H1 (cell line): Measurements from ENCODE around the gene IL17REL. TPM values are rescaled to one million over a fixed set of nuclear protein-coding genes. Genes with fewer than 3 reads are reported as not detected.

ENCODE experiments used
- CTCF ChIA-PET: fragments of 300-600 bp; sonication (Branson Sonifier 250); formaldehyde crosslinking; loops from one replicate; lab custom pipeline; 2021; ENCODE audit not compliant: partially characterized antibody; lab: Charles Lee
- POLR2A ChIA-PET: fragments of 300-600 bp; sonication (Branson Sonifier 250); formaldehyde crosslinking; loops from one replicate; lab custom pipeline; 2021; ENCODE audit warnings: inconsistent platforms; ENCODE audit not compliant: partially characterized antibody; lab: Charles Lee
- DNase-seq, 2 experiments: peaks; one replicate each; pipeline versions ENCODE4 v3.0.0 to v3.0.0-alpha.2; 2010 to 2022; ENCODE audit warnings: low spot score in 2 of 2, low read depth in 1 of 2, mixed read lengths in 1 of 2
- FAIRE-seq: peaks from 2 replicates; lab custom pipeline; 2011; peaks lifted over from hg19 to GRCh38; lab: Jason Lieb, UNC
- H2AFZ ChIP-seq: 2 replicates; pipeline ENCODE4 v1.8.1; 2012; ENCODE audit warnings: low read length, inconsistent platforms
- H2AK5ac ChIP-seq: 2 replicates; pipeline ENCODE4 v1.6.1; 2013; ENCODE audit warnings: low read depth, low read length
- H2BK120ac ChIP-seq: replicated peaks from 2 replicates; pipeline ENCODE3; 2013; ENCODE audit warnings: low read depth, low read length, inconsistent platforms
- H2BK12ac ChIP-seq: 2 replicates; pipeline ENCODE4 v1.6.1; 2013; ENCODE audit warnings: low read depth, low read length
- H2BK15ac ChIP-seq: 2 replicates; pipeline ENCODE4 v1.6.1; 2013; ENCODE audit warnings: low read length
- H2BK20ac ChIP-seq: 2 replicates; pipeline ENCODE4 v1.6.1; 2013; ENCODE audit warnings: low read length
- H2BK5ac ChIP-seq: 2 replicates; pipeline ENCODE4 v1.6.1; 2013; ENCODE audit warnings: low read depth, low read length
- H3K14ac ChIP-seq: 2 replicates; pipeline ENCODE4 v1.6.1; 2013; ENCODE audit warnings: inconsistent platforms; ENCODE audit not compliant: insufficient read length
- H3K18ac ChIP-seq: 2 replicates; pipeline ENCODE4 v1.6.1; 2013; ENCODE audit warnings: low read length; ENCODE audit errors: extremely low read depth
- H3K23ac ChIP-seq: 2 replicates; pipeline ENCODE4 v1.6.1; 2013; ENCODE audit warnings: inconsistent platforms; ENCODE audit not compliant: insufficient read length
- H3K23me2 ChIP-seq: 2 replicates; pipeline ENCODE4 v1.6.1; 2013; ENCODE audit warnings: low read depth, low read length
- H3K27ac ChIP-seq: 2 replicates; pipeline ENCODE4 v1.6.1; 2011; ENCODE audit warnings: low read depth, low read length, inconsistent platforms
- H3K27me3 ChIP-seq, 4 experiments: replicated peaks in 1 of 4; 1 replicate in 1 of 4; 2 replicates in 3 of 4; pipeline versions ENCODE4 v1.6.1 to v1.8.1; 2011 to 2013; ENCODE audit warnings: low read length in 3 of 4, mild to moderate bottlenecking in 3 of 4, inconsistent platforms in 2 of 4, mixed read lengths in 2 of 4, moderate library complexity in 1 of 4; ENCODE audit not compliant: control insufficient read depth in 3 of 4, insufficient read depth in 3 of 4; ENCODE audit errors: extremely low read depth in 1 of 4
- H3K36me3 ChIP-seq, 4 experiments: 2 replicates each; pipeline versions ENCODE4 v1.6.1 to v1.8.1; 2011 to 2013; ENCODE audit warnings: mild to moderate bottlenecking in 4 of 4, low read length in 3 of 4, moderate library complexity in 2 of 4, control low read depth in 1 of 4, inconsistent platforms in 1 of 4; ENCODE audit not compliant: insufficient read depth in 4 of 4, control insufficient read depth in 2 of 4
- H3K4ac ChIP-seq: replicated peaks from 2 replicates; pipeline ENCODE3; 2013; ENCODE audit warnings: low read length, low read depth, mixed read lengths, inconsistent platforms; ENCODE audit not compliant: insufficient read length
- H3K4me1 ChIP-seq, 4 experiments: replicated peaks in 1 of 4; 1 replicate in 1 of 4; 2 replicates in 3 of 4; pipeline versions ENCODE4 v1.6.1 to v1.8.1; 2011 to 2013; ENCODE audit warnings: low read length in 3 of 4, inconsistent platforms in 2 of 4, mixed read lengths in 1 of 4; ENCODE audit not compliant: insufficient read depth in 4 of 4, control insufficient read depth in 3 of 4
- H3K4me2 ChIP-seq, 2 experiments: 2 replicates each; pipeline versions ENCODE4 v1.6.1 to v1.8.1; 2011 to 2013; ENCODE audit warnings: low read depth in 2 of 2, low read length in 2 of 2, control low read depth in 1 of 2, inconsistent platforms in 1 of 2, mild to moderate bottlenecking in 1 of 2; ENCODE audit not compliant: insufficient read depth in 1 of 2
- H3K4me3 ChIP-seq, 4 experiments: fragments of 200-600, 300-600 bp in 1 of 4; sonication (generic), shearing (Covaris generic), sonication (Bioruptor Twin) in 1 of 4; 2 replicates each; pipeline versions ENCODE4 v1.5.1 to v1.8.1; 2011 to 2016; ENCODE audit warnings: low read length in 4 of 4, low read depth in 3 of 4, control low read depth in 2 of 4, inconsistent platforms in 2 of 4, mild to moderate bottlenecking in 2 of 4, mixed read lengths in 1 of 4, moderate library complexity in 1 of 4; ENCODE audit not compliant: insufficient read depth in 2 of 4; ENCODE audit errors: extremely low read depth in 1 of 4
- H3K56ac ChIP-seq: replicated peaks from 2 replicates; pipeline ENCODE3; 2013; ENCODE audit warnings: low read depth, mild to moderate bottlenecking, mixed read lengths, low read length, inconsistent platforms; ENCODE audit not compliant: insufficient read length
- H3K79me1 ChIP-seq: 2 replicates; pipeline ENCODE4 v1.6.1; 2013; ENCODE audit warnings: low read depth, low read length, control low read depth
- H3K79me2 ChIP-seq, 2 experiments: 2 replicates each; pipeline versions ENCODE4 v1.6.1 to v1.8.1; 2012 to 2013; ENCODE audit warnings: low read length in 2 of 2, mild to moderate bottlenecking in 2 of 2, inconsistent platforms in 1 of 2; ENCODE audit not compliant: insufficient read depth in 2 of 2, control insufficient read depth in 1 of 2
- H3K9ac ChIP-seq, 4 experiments: replicated peaks in 1 of 4; 1 replicate in 1 of 4; 2 replicates in 3 of 4; pipeline versions ENCODE4 v1.6.1 to v1.8.1; 2011 to 2013; ENCODE audit warnings: low read depth in 3 of 4, low read length in 3 of 4, control low read depth in 2 of 4, mild to moderate bottlenecking in 2 of 4, moderate library complexity in 2 of 4, inconsistent platforms in 1 of 4; ENCODE audit errors: extremely low read depth in 1 of 4
- H3K9me3 ChIP-seq, 2 experiments: 2 replicates each; pipeline versions ENCODE4 v1.6.1 to v1.8.1; 2012 to 2013; ENCODE audit warnings: mild to moderate bottlenecking in 2 of 2, moderate library complexity in 2 of 2, control low read depth in 1 of 2, inconsistent platforms in 1 of 2, low read depth in 1 of 2, low read length in 1 of 2, mixed read lengths in 1 of 2; ENCODE audit not compliant: insufficient read depth in 2 of 2
- H4K20me1 ChIP-seq, 2 experiments: replicated peaks in 1 of 2; 2 replicates each; pipeline versions ENCODE3 to v1.8.1; 2011 to 2013; ENCODE audit warnings: inconsistent platforms in 2 of 2, low read length in 2 of 2, mild to moderate bottlenecking in 1 of 2; ENCODE audit not compliant: insufficient read depth in 2 of 2, control insufficient read depth in 1 of 2
- H4K5ac ChIP-seq: 2 replicates; pipeline ENCODE4 v1.6.1; 2013; ENCODE audit warnings: low read length, low read depth, mixed read lengths, inconsistent platforms; ENCODE audit not compliant: insufficient read length
- H4K8ac ChIP-seq: 2 replicates; pipeline ENCODE4 v1.8.0; 2013; ENCODE audit warnings: mild to moderate bottlenecking, moderate library complexity, low read length, inconsistent platforms; ENCODE audit not compliant: insufficient read depth; ENCODE audit errors: extremely low read depth
- H4K91ac ChIP-seq: replicated peaks from 2 replicates; pipeline ENCODE3; 2013; ENCODE audit warnings: low read length, mixed read lengths, inconsistent platforms; ENCODE audit not compliant: insufficient read length
- ASH2L ChIP-seq: fragments of 200-600, 300-600 bp; sonication (generic); IDR thresholded peaks from one replicate; pipeline ENCODE4 v1.7.1; 2017; ENCODE audit warnings: low read length
- BCL11A ChIP-seq, 2 experiments: IDR thresholded peaks; one replicate each; pipeline ENCODE4 v1.6.1; 2011; ENCODE audit warnings: low read depth in 2 of 2, low read length in 2 of 2, mild to moderate bottlenecking in 2 of 2
- BRCA1 ChIP-seq: IDR thresholded peaks from 2 replicates; pipeline ENCODE4 v1.6.1; 2012; ENCODE audit warnings: low read depth, low read length, improper control_type of control experiment
- KDM4A ChIP-seq: IDR thresholded peaks from one replicate; pipeline ENCODE4 v1.7.1; 2012; ENCODE audit warnings: low read depth, mild to moderate bottlenecking, moderate library complexity, low read length, inconsistent platforms; ENCODE audit not compliant: severe bottlenecking
- TBP ChIP-seq: IDR thresholded peaks from 2 replicates; pipeline ENCODE4 v1.6.1; 2011; ENCODE audit warnings: low read depth, low read length, improper control_type of control experiment
- WGBS, 2 experiments: shearing (Covaris generic) in 1 of 2; methylation state at CpG; one replicate each; pipeline versions ENCODE4 v1.1.6 to v1.1.7; 2013 to 2015; ENCODE audit warnings: low lambda C conversion rate in 2 of 2, mixed read lengths in 2 of 2, inconsistent platforms in 1 of 2, low coverage in 1 of 2, missing lambda C conversion rate in 1 of 2; ENCODE audit not compliant: insufficient replicate concordance in 2 of 2, insufficient coverage in 1 of 2, insufficient read length in 1 of 2; ENCODE audit errors: extremely low coverage in 1 of 2, missing lambda C conversion rate in 1 of 2; 5-methylcytosine and 5-hydroxymethylcytosine counted together
- polyA plus RNA-seq, 7 experiments: library from polyadenylated mRNA; depleted of rRNA in 3 of 7; stranded (reverse) in 5 of 7; unstranded in 2 of 7; fragments of >200 nt in 5 of 7; fragments of 200-250 nt in 2 of 7; gene quantifications; 1 replicate in 5 of 7; 2 replicates in 1 of 7; 4 replicates in 1 of 7; pipeline versions ENCODE4 v1.2.1 to v1.2.3, GENCODE V29; 2011 to 2013; ENCODE audit warnings: missing spikeins in 2 of 7, mixed read lengths in 2 of 7
- total RNA-seq: library from RNA; stranded (reverse); fragmentation: NEBNext Ultra II Directional; extraction: Animal tissue kit (Norgen Biotek cat#: 25700); gene quantifications from 2 replicates; pipeline ENCODE4 v1.2.1, GENCODE V29; 2021
- TF ChIP-seq, protein P1 (sequence below), 3 experiments: IDR thresholded peaks; 1 replicate in 2 of 3; 2 replicates in 1 of 3; pipeline versions ENCODE4 v1.5.1 to v1.6.1; 2011; ENCODE audit warnings: low read length in 3 of 3, mild to moderate bottlenecking in 3 of 3, inconsistent platforms in 2 of 3, low read depth in 1 of 3, moderate library complexity in 1 of 3; ENCODE audit not compliant: insufficient read depth in 1 of 3; ENCODE audit errors: control extremely low read depth in 1 of 3
- TF ChIP-seq, protein P2 (sequence below): IDR thresholded peaks from 2 replicates; pipeline ENCODE4 v1.6.1; 2012; ENCODE audit warnings: low read length, inconsistent platforms

IL17REL gene
- total and polyA plus RNA-seq, 2 of the 8 experiments (the other 6 are each of a cell fraction or from before 2014, with no cell fraction given) = 0.15 to 0.20 TPM

DNA sequence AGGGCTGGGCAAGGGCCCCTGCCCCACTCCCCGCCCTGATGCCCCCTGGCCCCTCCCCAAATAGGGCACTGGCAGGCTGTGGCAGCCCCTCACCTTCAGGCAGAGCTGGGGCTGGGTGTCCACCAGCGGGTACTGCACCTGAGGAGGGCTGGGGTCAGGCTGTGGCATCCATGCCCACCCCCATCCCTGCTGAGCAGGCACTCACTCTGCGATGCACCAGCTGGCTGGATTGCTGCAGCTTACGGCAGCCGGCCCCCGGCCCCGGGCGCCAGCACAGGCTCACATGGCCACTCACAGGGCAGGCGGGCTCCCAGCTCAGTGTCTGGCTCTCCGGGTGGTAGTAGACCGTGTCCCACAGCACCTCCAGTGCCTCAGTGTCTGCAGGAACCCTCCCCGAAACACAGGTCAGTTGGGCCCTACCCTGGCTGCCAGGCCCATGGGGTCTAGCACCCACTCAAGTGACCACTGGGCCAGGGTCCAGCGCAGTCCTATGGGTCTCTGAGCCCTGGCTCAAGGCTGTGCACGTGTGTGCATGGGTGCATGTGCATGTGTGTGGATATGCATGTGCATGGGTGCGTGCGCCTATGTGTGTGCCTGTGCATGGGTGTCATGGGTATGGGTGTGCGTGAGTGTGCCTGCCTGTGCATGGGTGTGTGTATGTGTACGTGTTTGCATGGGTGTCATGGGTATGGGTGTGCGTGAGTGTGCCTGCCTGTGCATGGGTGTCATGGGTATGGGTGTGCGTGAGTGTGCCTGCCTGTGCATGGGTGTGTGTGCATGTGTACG is 14.4 kb downstream of the IL17REL start:
- Histone ChIP-seq H3K14ac (no peak overlapping the region), H3K36me3 (no peaks in the 10 kb centered on the region), H2BK5ac (peak overlapping the region; percentile 77; the same call in 1 of the 2 replicates), H3K9me3 (no peaks in the 10 kb centered on the region), H4K20me1 (peaks cover 2 to 13% of the 10 kb centered on the region in 2 experiments), H2AK5ac (no peak overlapping the region; the same call in 1 of the 2 replicates), H3K27me3 (peaks cover 10 to 22% (median 12%) of the 10 kb centered on the region in 4 experiments; a peak in 6 of 7 replicates), H2AFZ (no peak overlapping the region), H2BK12ac (peak overlapping the region; percentile 60; the same call in 1 of the 2 replicates), H3K79me2 (no peaks in the 10 kb centered on the region), H3K18ac (no peak overlapping the region), H3K9ac (no peak overlapping the region), H3K79me1 (no peaks in the 10 kb centered on the region), H3K27ac (no peak overlapping the region), H3K4me2 (peak overlapping the region in 1 of 2 experiments; percentile 56; a peak in 1 of 4 replicates), H2BK15ac (peak overlapping the region; percentile 95; the same call in 1 of the 2 replicates), H2BK120ac (no peak overlapping the region), H4K5ac (no peak overlapping the region), H3K56ac (no peak overlapping the region), H3K4me3 (no peak overlapping the region), H4K91ac (peak overlapping the region; percentile 40), H4K8ac (no peak overlapping the region), H3K4me1 (peaks cover 0 to 16% (median 8%) of the 10 kb centered on the region in 4 experiments; a peak in 5 of 7 replicates), H3K4ac (peak overlapping the region; percentile 78), H2BK20ac (no peak overlapping the region), H3K23ac (no peak overlapping the region), H3K23me2 (peaks cover 13% of the 10 kb centered on the region)
- WGBS, 2 experiments = 93% methylated on average over 19 of the region's 21 CpGs; no CpG with 5 or more reads in 1 of the 2 experiments
- ChIA-PET CTCF (interaction anchor here (0.8 to 1.0 kb wide), 2 partner anchors 67 to 144 kb away, joined by 3 to 4 read pairs; no protein-coding TSS in a partner anchor), POLR2A (no interaction called here)
- DNase-seq (no peak), FAIRE-seq (no peak)
- TF ChIP-seq KDM4A = no peak
- TF ChIP-seq, protein P1, sequence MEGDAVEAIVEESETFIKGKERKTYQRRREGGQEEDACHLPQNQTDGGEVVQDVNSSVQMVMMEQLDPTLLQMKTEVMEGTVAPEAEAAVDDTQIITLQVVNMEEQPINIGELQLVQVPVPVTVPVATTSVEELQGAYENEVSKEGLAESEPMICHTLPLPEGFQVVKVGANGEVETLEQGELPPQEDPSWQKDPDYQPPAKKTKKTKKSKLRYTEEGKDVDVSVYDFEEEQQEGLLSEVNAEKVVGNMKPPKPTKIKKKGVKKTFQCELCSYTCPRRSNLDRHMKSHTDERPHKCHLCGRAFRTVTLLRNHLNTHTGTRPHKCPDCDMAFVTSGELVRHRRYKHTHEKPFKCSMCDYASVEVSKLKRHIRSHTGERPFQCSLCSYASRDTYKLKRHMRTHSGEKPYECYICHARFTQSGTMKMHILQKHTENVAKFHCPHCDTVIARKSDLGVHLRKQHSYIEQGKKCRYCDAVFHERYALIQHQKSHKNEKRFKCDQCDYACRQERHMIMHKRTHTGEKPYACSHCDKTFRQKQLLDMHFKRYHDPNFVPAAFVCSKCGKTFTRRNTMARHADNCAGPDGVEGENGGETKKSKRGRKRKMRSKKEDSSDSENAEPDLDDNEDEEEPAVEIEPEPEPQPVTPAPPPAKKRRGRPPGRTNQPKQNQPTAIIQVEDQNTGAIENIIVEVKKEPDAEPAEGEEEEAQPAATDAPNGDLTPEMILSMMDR (IDR thresholded peaks at IDR 0.05; ENCODE audit: control extremely low read depth in 1 of 3, insufficient read depth in 1 of 3, low read depth in 1 of 3, low read length in 3 of 3) = no peak
- TF ChIP-seq BCL11A (IDR thresholded peaks at IDR 0.05; ENCODE audit: low read depth in 2 of 2, low read length in 2 of 2) = no peak
- TF ChIP-seq TBP = no peak
- no peak for TF ChIP-seq BRCA1
- TF ChIP-seq ASH2L = no peak
- TF ChIP-seq, protein P2, sequence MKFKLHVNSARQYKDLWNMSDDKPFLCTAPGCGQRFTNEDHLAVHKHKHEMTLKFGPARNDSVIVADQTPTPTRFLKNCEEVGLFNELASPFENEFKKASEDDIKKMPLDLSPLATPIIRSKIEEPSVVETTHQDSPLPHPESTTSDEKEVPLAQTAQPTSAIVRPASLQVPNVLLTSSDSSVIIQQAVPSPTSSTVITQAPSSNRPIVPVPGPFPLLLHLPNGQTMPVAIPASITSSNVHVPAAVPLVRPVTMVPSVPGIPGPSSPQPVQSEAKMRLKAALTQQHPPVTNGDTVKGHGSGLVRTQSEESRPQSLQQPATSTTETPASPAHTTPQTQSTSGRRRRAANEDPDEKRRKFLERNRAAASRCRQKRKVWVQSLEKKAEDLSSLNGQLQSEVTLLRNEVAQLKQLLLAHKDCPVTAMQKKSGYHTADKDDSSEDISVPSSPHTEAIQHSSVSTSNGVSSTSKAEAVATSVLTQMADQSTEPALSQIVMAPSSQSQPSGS = no peak
